OCI-LY7 (cell line): ENCODE measurements around the gene COL23A1. TPM values are rescaled to one million over a fixed set of nuclear protein-coding genes. Genes with fewer than 3 reads are reported as not detected.

Source experiments
- BruUV-seq: library from RNA; stranded (reverse); fragments of 400-500 nt; replicated peaks from 2 replicates; lab custom pipeline; 2021; lab: Mats Ljungman, UMichigan
- CTCF ChIA-PET: fragments of 300-600 bp; sonication (Branson Sonifier 250); formaldehyde crosslinking; loops from one replicate; lab custom pipeline; 2022; ENCODE audit warnings: antibody characterized with exemption; ENCODE audit not compliant: unreplicated experiment; lab: Charles Lee
- POLR2A ChIA-PET: fragments of 300-600 bp; sonication (Branson Sonifier 250); formaldehyde crosslinking; loops from one replicate; lab custom pipeline; 2022; ENCODE audit warnings: antibody characterized with exemption; lab: Charles Lee
- DNase-seq: peaks from one replicate; pipeline ENCODE4 v3.0.0-alpha.2; 2015; ENCODE audit warnings: low spot score
- H2AFZ ChIP-seq: fragments of 200-600 bp; sonication (generic), shearing (Covaris generic); 2 replicates; pipeline ENCODE4 v1.6.1; 2014; ENCODE audit warnings: mild to moderate bottlenecking, antibody characterized with exemption, low read length, moderate library complexity
- H3K27ac ChIP-seq: fragments of 200-600 bp; sonication (generic); 2 replicates; pipeline ENCODE4 v1.5.1; 2014; ENCODE audit warnings: mixed run types, low read depth, mild to moderate bottlenecking, moderate library complexity, low read length, inconsistent platforms; ENCODE audit not compliant: poor library complexity, severe bottlenecking
- H3K36me3 ChIP-seq: fragments of 200-600 bp; sonication (generic); 2 replicates; pipeline ENCODE4 v1.6.1; 2014; ENCODE audit warnings: mild to moderate bottlenecking, antibody characterized with exemption, low read length, moderate library complexity, mixed read lengths; ENCODE audit not compliant: insufficient read depth
- H3K4me1 ChIP-seq: fragments of 200-600 bp; sonication (generic); 2 replicates; pipeline ENCODE4 v1.5.1; 2014; ENCODE audit warnings: mild to moderate bottlenecking, low read length; ENCODE audit not compliant: insufficient read depth, poor library complexity, severe bottlenecking
- H3K4me2 ChIP-seq: fragments of 200-600 bp; sonication (generic); 2 replicates; pipeline ENCODE4 v1.6.1; 2014; ENCODE audit warnings: mild to moderate bottlenecking, low read length
- H3K4me3 ChIP-seq: fragments of 200-600 bp; sonication (generic); 2 replicates; pipeline ENCODE4 v1.5.1; 2014; ENCODE audit warnings: mild to moderate bottlenecking, low read depth, low read length; ENCODE audit not compliant: poor library complexity, severe bottlenecking
- H3K79me2 ChIP-seq: fragments of 200-600 bp; sonication (generic); 2 replicates; pipeline ENCODE4 v1.6.1; 2016; ENCODE audit warnings: low read depth, mild to moderate bottlenecking, low read length, moderate library complexity, mixed read lengths; ENCODE audit not compliant: insufficient read depth
- H3K9me2 ChIP-seq: fragments of 200-600 bp; sonication (generic); 2 replicates; pipeline ENCODE4 v1.6.1; 2016; ENCODE audit warnings: mild to moderate bottlenecking, low read length, mixed read lengths; ENCODE audit not compliant: insufficient read depth
- H3K9me3 ChIP-seq: fragments of 200-600 bp; sonication (generic); 2 replicates; pipeline ENCODE4 v1.6.1; 2014; ENCODE audit warnings: mild to moderate bottlenecking, mixed run types, low read length, mixed read lengths
- H4K20me1 ChIP-seq: fragments of 200-600 bp; sonication (generic); 2 replicates; pipeline ENCODE4 v1.6.1; 2014; ENCODE audit warnings: mild to moderate bottlenecking, antibody characterized with exemption, low read length, moderate library complexity, mixed read lengths; ENCODE audit not compliant: insufficient read depth
- CTCF ChIP-seq: fragments of 200-600 bp; sonication (generic); conservative IDR thresholded peaks from 2 replicates; pipeline ENCODE4 v1.5.1; 2014; ENCODE audit warnings: mild to moderate bottlenecking, antibody characterized with exemption, low read length, moderate library complexity, mixed read lengths
- EZH2phosphoT487 ChIP-seq: fragments of 200-600 bp; sonication (generic); IDR thresholded peaks from 2 replicates; pipeline ENCODE4 v1.6.1; 2018; ENCODE audit warnings: low read depth, borderline replicate concordance, mild to moderate bottlenecking, mixed run types, antibody characterized with exemption, low read length, moderate library complexity, mixed read lengths
- intact Hi-C: fragments of 100-400 bp; cut with micrococcal nuclease; formaldehyde crosslinking; loops from one replicate; pipeline ENCODE4 v1.10.0; 2022; ENCODE audit not compliant: unreplicated experiment
- total RNA-seq, 2 experiments: library from RNA; depleted of rRNA in 1 of 2; stranded (reverse); fragments of >200 nt in 1 of 2; shearing (Covaris generic) in 1 of 2; gene quantifications; 2 replicates each; pipeline ENCODE4 v1.2.3, GENCODE V29; 2014 to 2022

Gene COL23A1
- total RNA-seq, 2 experiments from 2014 or later, result 0.53 TPM; not detected in 1

DNA sequence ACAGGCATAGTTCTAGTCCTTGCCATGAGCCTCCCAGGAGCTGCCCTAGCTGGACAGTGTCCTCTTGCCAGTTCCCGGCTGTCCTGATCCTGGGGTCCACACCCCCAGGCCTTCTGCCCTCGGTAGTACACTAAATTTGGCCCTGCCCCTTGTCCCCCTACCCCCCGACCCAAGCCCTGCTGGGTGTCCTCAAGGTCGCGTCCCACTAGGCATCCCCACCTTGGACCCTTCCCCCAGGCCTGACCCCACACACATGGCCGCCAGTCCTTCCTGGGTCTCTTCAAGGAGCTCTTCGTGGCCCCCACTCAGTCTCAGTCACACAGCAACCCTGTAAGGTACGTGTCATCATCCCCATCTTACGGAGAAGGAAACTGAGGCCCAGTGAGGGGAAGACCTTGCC is 317.6 kb downstream of the COL23A1 start:
- CTCF ChIA-PET, result no interaction called here
- no peak for TF ChIP-seq CTCF
- no peak for TF ChIP-seq EZH2phosphoT487
- POLR2A ChIA-PET, result no interaction called here
- no peak overlapping the region for H3K4me2 ChIP-seq
- no peak overlapping the region for H3K27ac ChIP-seq
- H4K20me1 ChIP-seq, result no peaks in the 10 kb centered on the region
- H3K4me1 ChIP-seq, result no peaks in the 10 kb centered on the region
- no peaks in the 10 kb centered on the region for H3K36me3 ChIP-seq
- BruUV-seq, result no TSS peak
- H3K9me2 ChIP-seq, result no peaks in the 10 kb centered on the region
- no peak overlapping the region for H2AFZ ChIP-seq
- no peak for DNase-seq
- H3K79me2 ChIP-seq, result no peaks in the 10 kb centered on the region
- intact Hi-C loops, result no loop called here
- no peak overlapping the region for H3K4me3 ChIP-seq
- H3K9me3 ChIP-seq, result no peaks in the 10 kb centered on the region

- no peak overlapping the region for H3K4me2 ChIP-seq
- H4K20me1 ChIP-seq, result no peaks in the 10 kb centered on the region
- H3K4me1 ChIP-seq, result no peaks in the 10 kb centered on the region
- CTCF ChIA-PET, result no interaction called here
- no peak overlapping the region for H3K27ac ChIP-seq
- BruUV-seq, result no TSS peak
- intact Hi-C loops, result no loop called here
- no peaks in the 10 kb centered on the region for H3K9me3 ChIP-seq
- H2AFZ ChIP-seq, result no peak overlapping the region
- no peaks in the 10 kb centered on the region for H3K79me2 ChIP-seq
- POLR2A ChIA-PET, result no interaction called here
- H3K36me3 ChIP-seq, result no peaks in the 10 kb centered on the region
- H3K4me3 ChIP-seq, result no peak overlapping the region
- no peak for TF ChIP-seq EZH2phosphoT487
- TF ChIP-seq CTCF, result no peak
- no peaks in the 10 kb centered on the region for H3K9me2 ChIP-seq
- DNase-seq, result no peak
These were observed 318.3 kb downstream of the COL23A1 start for GRCh38 chr5:178271726-178272479.

GRCh38 chr5:178271231-178271630 is 319.0 kb downstream of the COL23A1 start:
- H3K36me3 ChIP-seq, result no peaks in the 10 kb centered on the region
- ChIA-PET CTCF (no interaction called here), POLR2A (no interaction called here)
- no peak overlapping the region for H2AFZ ChIP-seq
- no peaks in the 10 kb centered on the region for H3K9me3 ChIP-seq
- no peaks in the 10 kb centered on the region for H3K9me2 ChIP-seq
- H3K79me2 ChIP-seq, result no peaks in the 10 kb centered on the region
- DNase-seq, result no peak
- H3K4me2 ChIP-seq, result no peak overlapping the region
- no peaks in the 10 kb centered on the region for H4K20me1 ChIP-seq
- TF ChIP-seq EZH2phosphoT487, result no peak
- no peak for TF ChIP-seq CTCF
- no peak overlapping the region for H3K4me3 ChIP-seq
- BruUV-seq, result no TSS peak
- no peaks in the 10 kb centered on the region for H3K4me1 ChIP-seq
- no peak overlapping the region for H3K27ac ChIP-seq
- intact Hi-C loops, result no loop called here
